Measurements from ENCODE around the gene AIMP1.

Gene AIMP1

GRCh38 chr4:106353786-106354185, 37.4 kb downstream of the AIMP1 start:
- H3K4me1 ChIP-seq (ENCODE audit: control insufficient read depth in 1 of 2, insufficient read depth in 2 of 2, low read length in 2 of 2) = no peaks in the 10 kb centered on the region
- no peaks in the 10 kb centered on the region for H3K27me3 ChIP-seq (ENCODE audit: low read depth, low read length)
- H3K27ac ChIP-seq (ENCODE audit: low read length) = no peak overlapping the region
- H3K9me3 ChIP-seq (ENCODE audit: control insufficient read depth in 1 of 2, low read length in 2 of 2) = no peaks in the 10 kb centered on the region
- peaks cover 1 to 5% of the 10 kb centered on the region in 2 donors for H3K36me3 ChIP-seq (ENCODE audit: control insufficient read depth in 1 of 2, insufficient read depth in 2 of 2, low read length in 2 of 2)
- H3K4me3 ChIP-seq (ENCODE audit: low read depth in 1 of 2, low read length in 2 of 2) = no peak overlapping the region

GRCh38 chr4:106355193-106355592, 38.8 kb downstream of the AIMP1 start:
- H3K4me3 ChIP-seq (ENCODE audit: low read depth in 1 of 2, low read length in 2 of 2) = no peak overlapping the region
- no peak overlapping the region for H3K27ac ChIP-seq (ENCODE audit: low read length)
- no peaks in the 10 kb centered on the region for H3K9me3 ChIP-seq (ENCODE audit: control insufficient read depth in 1 of 2, low read length in 2 of 2)
- H3K36me3 ChIP-seq (ENCODE audit: control insufficient read depth in 1 of 2, insufficient read depth in 2 of 2, low read length in 2 of 2) = peaks cover 0 to 5% of the 10 kb centered on the region in 2 donors
- H3K27me3 ChIP-seq (ENCODE audit: low read depth, low read length) = no peaks in the 10 kb centered on the region
- H3K4me1 ChIP-seq (ENCODE audit: control insufficient read depth in 1 of 2, insufficient read depth in 2 of 2, low read length in 2 of 2) = no peaks in the 10 kb centered on the region

GRCh38 chr4:106358899-106359298, 42.5 kb downstream of the AIMP1 start:
- Histone ChIP-seq H3K4me3 (ENCODE audit: low read depth in 1 of 2, low read length in 2 of 2) (no peak overlapping the region), H3K27me3 (ENCODE audit: low read depth, low read length) (no peaks in the 10 kb centered on the region), H3K9me3 (ENCODE audit: control insufficient read depth in 1 of 2, low read length in 2 of 2) (no peaks in the 10 kb centered on the region), H3K4me1 (ENCODE audit: control insufficient read depth in 1 of 2, insufficient read depth in 2 of 2, low read length in 2 of 2) (no peaks in the 10 kb centered on the region), H3K27ac (ENCODE audit: low read length) (no peak overlapping the region), H3K36me3 (ENCODE audit: control insufficient read depth in 1 of 2, insufficient read depth in 2 of 2, low read length in 2 of 2) (no peaks in the 10 kb centered on the region)

- H3K27me3 ChIP-seq (ENCODE audit: low read depth, low read length) = no peaks in the 10 kb centered on the region
- no peaks in the 10 kb centered on the region for H3K36me3 ChIP-seq (ENCODE audit: control insufficient read depth in 1 of 2, insufficient read depth in 2 of 2, low read length in 2 of 2)
- no peak overlapping the region for H3K27ac ChIP-seq (ENCODE audit: low read length)
- no peaks in the 10 kb centered on the region for H3K9me3 ChIP-seq (ENCODE audit: control insufficient read depth in 1 of 2, low read length in 2 of 2)
- no peak overlapping the region for H3K4me3 ChIP-seq (ENCODE audit: low read depth in 1 of 2, low read length in 2 of 2)
- peaks cover 0 to 12% of the 10 kb centered on the region in 2 donors for H3K4me1 ChIP-seq (ENCODE audit: control insufficient read depth in 1 of 2, insufficient read depth in 2 of 2, low read length in 2 of 2)
These were observed 45.9 kb downstream of the AIMP1 start for GRCh38 chr4:106362086-106362825.

- Histone ChIP-seq H3K4me3 (ENCODE audit: low read depth in 1 of 2, low read length in 2 of 2) (no peak overlapping the region), H3K9me3 (ENCODE audit: control insufficient read depth in 1 of 2, low read length in 2 of 2) (no peaks in the 10 kb centered on the region), H3K36me3 (ENCODE audit: control insufficient read depth in 1 of 2, insufficient read depth in 2 of 2, low read length in 2 of 2) (no peaks in the 10 kb centered on the region), H3K4me1 (ENCODE audit: control insufficient read depth in 1 of 2, insufficient read depth in 2 of 2, low read length in 2 of 2) (peaks cover 0 to 12% of the 10 kb centered on the region in 2 donors), H3K27ac (ENCODE audit: low read length) (no peak overlapping the region), H3K27me3 (ENCODE audit: low read depth, low read length) (no peaks in the 10 kb centered on the region)
These were observed 47.9 kb downstream of the AIMP1 start for GRCh38 chr4:106364282-106364681.

GRCh38 chr4:106365613-106366012, 49.3 kb downstream of the AIMP1 start:
- peaks cover 0 to 12% of the 10 kb centered on the region in 2 donors for H3K4me1 ChIP-seq (ENCODE audit: control insufficient read depth in 1 of 2, insufficient read depth in 2 of 2, low read length in 2 of 2)
- no peak overlapping the region for H3K4me3 ChIP-seq (ENCODE audit: low read depth in 1 of 2, low read length in 2 of 2)
- no peaks in the 10 kb centered on the region for H3K27me3 ChIP-seq (ENCODE audit: low read depth, low read length)
- no peaks in the 10 kb centered on the region for H3K36me3 ChIP-seq (ENCODE audit: control insufficient read depth in 1 of 2, insufficient read depth in 2 of 2, low read length in 2 of 2)
- H3K9me3 ChIP-seq (ENCODE audit: control insufficient read depth in 1 of 2, low read length in 2 of 2) = no peaks in the 10 kb centered on the region
- no peak overlapping the region for H3K27ac ChIP-seq (ENCODE audit: low read length)

GRCh38 chr4:106366026-106366425, 49.7 kb downstream of the AIMP1 start:
- no peaks in the 10 kb centered on the region for H3K36me3 ChIP-seq (ENCODE audit: control insufficient read depth in 1 of 2, insufficient read depth in 2 of 2, low read length in 2 of 2)
- no peaks in the 10 kb centered on the region for H3K9me3 ChIP-seq (ENCODE audit: control insufficient read depth in 1 of 2, low read length in 2 of 2)
- no peaks in the 10 kb centered on the region for H3K27me3 ChIP-seq (ENCODE audit: low read depth, low read length)
- no peak overlapping the region for H3K4me3 ChIP-seq (ENCODE audit: low read depth in 1 of 2, low read length in 2 of 2)
- H3K27ac ChIP-seq (ENCODE audit: low read length) = no peak overlapping the region
- H3K4me1 ChIP-seq (ENCODE audit: control insufficient read depth in 1 of 2, insufficient read depth in 2 of 2, low read length in 2 of 2) = peaks cover 0 to 12% of the 10 kb centered on the region in 2 donors

GRCh38 chr4:106367072-106367471, 50.7 kb downstream of the AIMP1 start:
- H3K4me3 ChIP-seq (ENCODE audit: low read depth in 1 of 2, low read length in 2 of 2) = no peak overlapping the region
- no peaks in the 10 kb centered on the region for H3K9me3 ChIP-seq (ENCODE audit: control insufficient read depth in 1 of 2, low read length in 2 of 2)
- peaks cover 0 to 12% of the 10 kb centered on the region in 2 donors for H3K4me1 ChIP-seq (ENCODE audit: control insufficient read depth in 1 of 2, insufficient read depth in 2 of 2, low read length in 2 of 2)
- H3K27me3 ChIP-seq (ENCODE audit: low read depth, low read length) = no peaks in the 10 kb centered on the region
- no peak overlapping the region for H3K27ac ChIP-seq (ENCODE audit: low read length)
- H3K36me3 ChIP-seq (ENCODE audit: control insufficient read depth in 1 of 2, insufficient read depth in 2 of 2, low read length in 2 of 2) = no peaks in the 10 kb centered on the region

- no peak within 1 kb of the TSS for H3K27ac ChIP-seq (ENCODE audit: low read length)
- no peak within 1 kb of the TSS for H3K4me3 ChIP-seq (ENCODE audit: low read depth in 1 of 2, low read length in 2 of 2)
- no peaks in the 10 kb centered on the region for H3K27me3 ChIP-seq (ENCODE audit: low read depth, low read length)
- no peaks in the 10 kb centered on the region for H3K9me3 ChIP-seq (ENCODE audit: control insufficient read depth in 1 of 2, low read length in 2 of 2)
- no peaks in the 10 kb centered on the region for H3K36me3 ChIP-seq (ENCODE audit: control insufficient read depth in 1 of 2, insufficient read depth in 2 of 2, low read length in 2 of 2)
- H3K4me1 ChIP-seq (ENCODE audit: control insufficient read depth in 1 of 2, insufficient read depth in 2 of 2, low read length in 2 of 2) = peaks cover 0 to 12% of the 10 kb centered on the region in 2 donors
These were observed 52.3 kb downstream of the AIMP1 start, which contains the start of gene GIMD1 for GRCh38 chr4:106368678-106369077. Gene GIMD1 (minus strand): TSS chr4:106368778. CDS start chr4:106367435, 1,343 bp downstream.

GRCh38 chr4:106369456-106370060, 53.2 kb downstream of the AIMP1 start:
- H3K4me3 ChIP-seq (ENCODE audit: low read depth in 1 of 2, low read length in 2 of 2) = no peak overlapping the region
- H3K36me3 ChIP-seq (ENCODE audit: control insufficient read depth in 1 of 2, insufficient read depth in 2 of 2, low read length in 2 of 2) = no peaks in the 10 kb centered on the region
- no peak overlapping the region for H3K27ac ChIP-seq (ENCODE audit: low read length)
- H3K27me3 ChIP-seq (ENCODE audit: low read depth, low read length) = no peaks in the 10 kb centered on the region
- no peaks in the 10 kb centered on the region for H3K9me3 ChIP-seq (ENCODE audit: control insufficient read depth in 1 of 2, low read length in 2 of 2)
- H3K4me1 ChIP-seq (ENCODE audit: control insufficient read depth in 1 of 2, insufficient read depth in 2 of 2, low read length in 2 of 2) = peaks cover 0 to 12% of the 10 kb centered on the region in 2 donors

- H3K27me3 ChIP-seq (ENCODE audit: low read depth, low read length) = no peaks in the 10 kb centered on the region
- H3K36me3 ChIP-seq (ENCODE audit: control insufficient read depth in 1 of 2, insufficient read depth in 2 of 2, low read length in 2 of 2) = no peaks in the 10 kb centered on the region
- H3K9me3 ChIP-seq (ENCODE audit: control insufficient read depth in 1 of 2, low read length in 2 of 2) = no peaks in the 10 kb centered on the region
These were observed 53.9 kb downstream of the AIMP1 start for GRCh38 chr4:106370214-106370613.

More at GRCh38 chr4:106370214-106370613, 53.9 kb downstream of the AIMP1 start:
- no peak overlapping the region for H3K27ac ChIP-seq (ENCODE audit: low read length)
- peaks cover 0 to 8% of the 10 kb centered on the region in 2 donors for H3K4me1 ChIP-seq (ENCODE audit: control insufficient read depth in 1 of 2, insufficient read depth in 2 of 2, low read length in 2 of 2)
- H3K4me3 ChIP-seq (ENCODE audit: low read depth in 1 of 2, low read length in 2 of 2) = no peak overlapping the region
